ENCODE measurements around the gene GIGYF2. TPM values are rescaled to one million over a fixed set of nuclear protein-coding genes. Genes with fewer than 3 reads are reported as not detected.

Gene GIGYF2
- total RNA-seq, 4 donors from 2014 or later, result 54.2 to 64.7 (median 59.9) TPM

- Histone ChIP-seq H3K27me3 (no peaks in the 10 kb centered on the region), H3K36me3 (peaks cover 44 to 95% (median 85%) of the 10 kb centered on the region in 4 donors), H3K9me3 (no peaks in the 10 kb centered on the region), H3K4me3 (no peak overlapping the region), H3K4me1 (no peaks in the 10 kb centered on the region), H3K27ac (replicated peaks in 1 of 4) (no peak overlapping the region)
- TF ChIP-seq EP300 (IDR thresholded peaks at IDR 0.05) (no peak), POLR2AphosphoS5 (IDR thresholded peaks at IDR 0.05) (no peak), POLR2A (IDR thresholded peaks at IDR 0.05; ENCODE audit: low read depth) (no peak), CTCF (IDR thresholded peaks at IDR 0.05) (no peak)
- DNase-seq (ENCODE audit: extremely low spot score), result no peak
- intact Hi-C loops (cut with DNase I), result no loop called here
- 93% methylated on average over 4 of the region's 4 CpGs for WGBS
Observed at GRCh38 chr2:232791518-232791917, 94.4 kb downstream of the GIGYF2 start.

GRCh38 chr2:232793271-232793670 is 96.1 kb downstream of the GIGYF2 start:
- intact Hi-C loops (cut with DNase I), result no loop called here
- Histone ChIP-seq H3K4me1 (no peaks in the 10 kb centered on the region), H3K9me3 (no peaks in the 10 kb centered on the region), H3K27ac (replicated peaks in 1 of 4) (no peak overlapping the region), H3K4me3 (no peak overlapping the region), H3K36me3 (peaks cover 45 to 97% (median 86%) of the 10 kb centered on the region in 4 donors), H3K27me3 (no peaks in the 10 kb centered on the region)
- TF ChIP-seq CTCF (IDR thresholded peaks at IDR 0.05) (no peak), POLR2AphosphoS5 (IDR thresholded peaks at IDR 0.05) (no peak), EP300 (IDR thresholded peaks at IDR 0.05) (no peak), POLR2A (IDR thresholded peaks at IDR 0.05; ENCODE audit: low read depth) (no peak)
- 87% methylated on average over 4 of the region's 4 CpGs for WGBS
- DNase-seq (ENCODE audit: extremely low spot score), result no peak

GRCh38 chr2:232794981-232795380 is 97.8 kb downstream of the GIGYF2 start:
- Histone ChIP-seq H3K36me3 (peaks cover 45 to 89% (median 81%) of the 10 kb centered on the region in 4 donors), H3K4me1 (no peaks in the 10 kb centered on the region), H3K4me3 (no peak overlapping the region), H3K27ac (replicated peaks in 1 of 4) (no peak overlapping the region), H3K9me3 (no peaks in the 10 kb centered on the region), H3K27me3 (no peaks in the 10 kb centered on the region)
- intact Hi-C loops (cut with DNase I), result no loop called here
- no peak for DNase-seq (ENCODE audit: extremely low spot score)
- no peak for TF ChIP-seq EP300 (IDR thresholded peaks at IDR 0.05)
- no peak for TF ChIP-seq POLR2AphosphoS5 (IDR thresholded peaks at IDR 0.05)
- TF ChIP-seq POLR2A (IDR thresholded peaks at IDR 0.05; ENCODE audit: low read depth), result no peak
- TF ChIP-seq CTCF (IDR thresholded peaks at IDR 0.05), result no peak
- WGBS, result 63% methylated on average over 1 of the region's 1 CpG

- Histone ChIP-seq H3K27me3 (no peaks in the 10 kb centered on the region), H3K9me3 (no peaks in the 10 kb centered on the region), H3K27ac (replicated peaks in 1 of 4) (no peak overlapping the region), H3K4me3 (no peak overlapping the region), H3K36me3 (peaks cover 44 to 84% (median 78%) of the 10 kb centered on the region in 4 donors), H3K4me1 (no peaks in the 10 kb centered on the region)
- WGBS, result 93% methylated on average over 1 of the region's 1 CpG
- intact Hi-C loops (cut with DNase I), result no loop called here
- DNase-seq (ENCODE audit: extremely low spot score), result no peak
- no peak for TF ChIP-seq EP300 (IDR thresholded peaks at IDR 0.05)
- no peak for TF ChIP-seq POLR2AphosphoS5 (IDR thresholded peaks at IDR 0.05)
- TF ChIP-seq CTCF (IDR thresholded peaks at IDR 0.05), result no peak
- TF ChIP-seq POLR2A (IDR thresholded peaks at IDR 0.05; ENCODE audit: low read depth), result no peak
Observed at GRCh38 chr2:232795920-232796319, 98.8 kb downstream of the GIGYF2 start.

- H3K27ac ChIP-seq (replicated peaks in 1 of 4), result no peak overlapping the region
- intact Hi-C loops (cut with DNase I), result no loop called here
Observed at GRCh38 chr2:232798187-232798586, 101.1 kb downstream of the GIGYF2 start.

More at GRCh38 chr2:232798187-232798586, 101.1 kb downstream of the GIGYF2 start:
- H3K36me3 ChIP-seq, result peaks cover 28 to 79% (median 64%) of the 10 kb centered on the region in 4 donors
- no peaks in the 10 kb centered on the region for H3K4me1 ChIP-seq
- TF ChIP-seq POLR2A (IDR thresholded peaks at IDR 0.05; ENCODE audit: low read depth) (no peak), POLR2AphosphoS5 (IDR thresholded peaks at IDR 0.05) (no peak), CTCF (IDR thresholded peaks at IDR 0.05) (no peak), EP300 (IDR thresholded peaks at IDR 0.05) (no peak)
- no peak overlapping the region for H3K4me3 ChIP-seq
- DNase-seq (ENCODE audit: extremely low spot score), result no peak
- H3K9me3 ChIP-seq, result peaks cover 0 to 17% (median 11%) of the 10 kb centered on the region in 4 donors
- H3K27me3 ChIP-seq, result no peaks in the 10 kb centered on the region

Data from esophagus muscularis mucosa (tissue), 4 donors.